Tibial artery (tissue), 4 donors: ENCODE results near the gene KRT28.

Source experiments
- DNase-seq, 2 donors: peaks; one replicate each; pipeline ENCODE4 v3.0.0-alpha.2; 2019
- H3K27ac ChIP-seq, 2 donors: fragments of 200-600 bp; sonication (generic) in 1 of 2; 1 replicate in 1 of 2; 2 replicates in 1 of 2; pipeline ENCODE4 v1.5.1; 2018 to 2019; ENCODE audit warnings: mild to moderate bottlenecking in 1 of 2
- H3K27me3 ChIP-seq, 2 donors: fragments of 200-600 bp; sonication (generic) in 1 of 2; one replicate each; pipeline versions ENCODE4 v1.5.1 to v1.6.0; 2016 to 2019
- H3K36me3 ChIP-seq, 3 donors: fragments of 200-600 bp; sonication (generic) in 2 of 3; one replicate each; pipeline ENCODE4 v1.5.1; 2016 to 2019; ENCODE audit warnings: mild to moderate bottlenecking in 2 of 3
- H3K4me1 ChIP-seq, 4 donors: fragments of 200-600 bp; sonication (generic) in 2 of 4; 1 replicate in 3 of 4; 2 replicates in 1 of 4; pipeline ENCODE4 v1.5.1; 2016 to 2019
- H3K4me3 ChIP-seq, 2 donors: fragments of 200-600 bp; sonication (generic) in 1 of 2; 1 replicate in 1 of 2; 2 replicates in 1 of 2; pipeline ENCODE4 v1.5.1; 2018 to 2019; ENCODE audit warnings: mild to moderate bottlenecking in 2 of 2
- H3K9me3 ChIP-seq, 3 donors: fragments of 200-600 bp; sonication (generic) in 1 of 3; one replicate each; pipeline ENCODE4 v1.5.1; 2016 to 2019
- intact Hi-C: fragments of 100-400 bp; cut with DNase I; formaldehyde crosslinking; loops from one replicate; pipeline ENCODE4 v1.15.0; 2023; ENCODE audit warnings: low total_unique reads
- TF ChIP-seq, protein P1 (sequence below), 2 experiments: fragments of 200-600 bp in 1 of 2; fragments of 450-650 bp in 1 of 2; IDR thresholded peaks; one replicate each; pipeline ENCODE4 v1.5.1; 2017 to 2019; ENCODE audit warnings: antibody characterized with exemption in 2 of 2, mild to moderate bottlenecking in 1 of 2, moderate library complexity in 1 of 2

The KRT28 gene

DNA sequence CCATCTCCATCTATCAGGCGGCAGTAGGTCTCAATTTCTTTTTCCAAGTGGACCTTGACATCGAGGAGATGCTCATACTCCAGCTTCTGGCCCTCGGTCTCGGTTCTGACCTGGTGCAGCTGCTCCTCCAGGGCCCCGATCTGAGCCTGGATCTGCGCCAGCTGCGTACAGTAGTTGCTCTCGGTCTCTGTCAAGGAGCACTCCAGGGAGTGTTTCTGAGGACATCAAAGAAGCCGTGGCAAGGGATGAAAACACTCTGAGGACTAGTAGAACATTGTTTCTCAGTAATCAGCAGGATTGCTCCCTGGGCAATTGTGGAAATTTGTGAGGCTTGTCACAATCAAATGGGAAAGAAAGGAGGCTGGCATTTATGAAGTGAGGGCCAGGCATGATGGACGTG lies 5.9 kb downstream of the KRT28 start:
- TF ChIP-seq, protein P1, sequence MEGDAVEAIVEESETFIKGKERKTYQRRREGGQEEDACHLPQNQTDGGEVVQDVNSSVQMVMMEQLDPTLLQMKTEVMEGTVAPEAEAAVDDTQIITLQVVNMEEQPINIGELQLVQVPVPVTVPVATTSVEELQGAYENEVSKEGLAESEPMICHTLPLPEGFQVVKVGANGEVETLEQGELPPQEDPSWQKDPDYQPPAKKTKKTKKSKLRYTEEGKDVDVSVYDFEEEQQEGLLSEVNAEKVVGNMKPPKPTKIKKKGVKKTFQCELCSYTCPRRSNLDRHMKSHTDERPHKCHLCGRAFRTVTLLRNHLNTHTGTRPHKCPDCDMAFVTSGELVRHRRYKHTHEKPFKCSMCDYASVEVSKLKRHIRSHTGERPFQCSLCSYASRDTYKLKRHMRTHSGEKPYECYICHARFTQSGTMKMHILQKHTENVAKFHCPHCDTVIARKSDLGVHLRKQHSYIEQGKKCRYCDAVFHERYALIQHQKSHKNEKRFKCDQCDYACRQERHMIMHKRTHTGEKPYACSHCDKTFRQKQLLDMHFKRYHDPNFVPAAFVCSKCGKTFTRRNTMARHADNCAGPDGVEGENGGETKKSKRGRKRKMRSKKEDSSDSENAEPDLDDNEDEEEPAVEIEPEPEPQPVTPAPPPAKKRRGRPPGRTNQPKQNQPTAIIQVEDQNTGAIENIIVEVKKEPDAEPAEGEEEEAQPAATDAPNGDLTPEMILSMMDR (IDR thresholded peaks at IDR 0.05), result no peak
- no peaks in the 10 kb centered on the region for H3K9me3 ChIP-seq
- H3K27ac ChIP-seq, result no peak overlapping the region
- H3K4me1 ChIP-seq, result peaks cover 0 to 9% (median 1%) of the 10 kb centered on the region in 4 donors
- DNase-seq, result no peak
- intact Hi-C loops, result loop anchor here (10.0 kb wide), 1 partner anchor 179 kb away; no protein-coding TSS in a partner anchor
- no peaks in the 10 kb centered on the region for H3K36me3 ChIP-seq
- peaks cover 0 to 34% of the 10 kb centered on the region in 2 donors for H3K27me3 ChIP-seq
- no peak overlapping the region for H3K4me3 ChIP-seq

DNA sequence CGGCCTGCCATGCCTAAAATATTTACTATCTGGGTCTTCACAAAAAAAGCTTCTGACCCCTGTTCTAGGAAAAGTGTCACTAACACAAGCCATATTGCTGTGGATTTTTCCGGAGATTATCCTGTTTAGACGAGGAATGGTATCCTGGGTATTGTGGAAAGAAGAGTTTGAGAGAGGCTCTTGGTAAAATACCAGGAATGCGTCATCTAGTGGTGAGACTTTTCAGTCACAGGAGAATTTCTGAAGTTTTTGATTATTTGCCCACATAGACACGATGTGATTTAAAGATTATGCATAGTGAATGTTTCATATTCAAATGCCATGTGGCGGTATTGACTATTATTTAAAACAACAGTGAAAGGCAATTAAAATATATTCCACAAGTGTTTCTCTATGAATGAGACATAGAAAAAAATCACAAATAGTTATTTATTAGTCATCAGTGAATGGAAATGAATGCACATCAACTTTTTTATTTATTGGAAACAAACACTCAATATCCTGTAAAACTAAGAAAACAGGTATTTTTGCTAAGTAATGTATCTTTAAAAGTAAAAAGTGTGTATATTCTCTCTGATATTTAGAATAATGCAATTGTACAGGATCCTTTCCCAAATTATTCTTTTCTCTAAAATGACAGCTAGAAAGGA lies 7.8 kb downstream of the KRT28 start:
- no peak overlapping the region for H3K27ac ChIP-seq
- H3K4me1 ChIP-seq, result peaks cover 0 to 9% (median 1%) of the 10 kb centered on the region in 4 donors
- peaks cover 0 to 20% of the 10 kb centered on the region in 2 donors for H3K27me3 ChIP-seq
- DNase-seq, result no peak
- no peak overlapping the region for H3K4me3 ChIP-seq
- TF ChIP-seq, protein P1 (IDR thresholded peaks at IDR 0.05), result peak; percentile 43 to 48
- H3K36me3 ChIP-seq, result no peaks in the 10 kb centered on the region
- intact Hi-C loops, result loop anchor here (10.0 kb wide), 1 partner anchor 177 kb away; no protein-coding TSS in a partner anchor
- H3K9me3 ChIP-seq, result no peaks in the 10 kb centered on the region

DNA sequence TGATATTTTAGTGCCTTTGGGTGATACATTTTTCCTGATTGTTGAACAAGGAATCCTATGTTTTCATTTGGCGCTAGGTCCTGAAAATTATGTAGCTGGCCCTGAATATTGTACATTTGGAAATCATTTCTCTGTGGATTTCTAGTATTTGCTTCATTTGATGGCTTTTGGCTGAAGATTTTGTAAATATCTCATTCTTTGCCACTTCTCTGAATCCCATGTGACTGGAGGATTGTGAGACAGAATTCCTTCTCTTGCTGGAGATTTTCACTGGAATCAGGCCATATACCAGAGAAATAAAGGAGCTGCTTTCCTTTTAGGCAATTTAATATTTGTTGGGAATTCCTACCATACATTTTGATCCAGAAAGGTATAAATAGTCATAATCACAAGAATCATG lies 8.6 kb downstream of the KRT28 start:
- H3K27ac ChIP-seq, result no peak overlapping the region
- no peaks in the 10 kb centered on the region for H3K36me3 ChIP-seq
- H3K27me3 ChIP-seq, result peaks cover 0 to 12% of the 10 kb centered on the region in 2 donors
- no peaks in the 10 kb centered on the region for H3K9me3 ChIP-seq
- DNase-seq, result no peak
- intact Hi-C loops, result loop anchor here (10.0 kb wide), 1 partner anchor 176 kb away; no protein-coding TSS in a partner anchor
- H3K4me3 ChIP-seq, result no peak overlapping the region
- H3K4me1 ChIP-seq, result peaks cover 0 to 9% (median 1%) of the 10 kb centered on the region in 4 donors
- TF ChIP-seq, protein P1 (IDR thresholded peaks at IDR 0.05), result no peak

DNA sequence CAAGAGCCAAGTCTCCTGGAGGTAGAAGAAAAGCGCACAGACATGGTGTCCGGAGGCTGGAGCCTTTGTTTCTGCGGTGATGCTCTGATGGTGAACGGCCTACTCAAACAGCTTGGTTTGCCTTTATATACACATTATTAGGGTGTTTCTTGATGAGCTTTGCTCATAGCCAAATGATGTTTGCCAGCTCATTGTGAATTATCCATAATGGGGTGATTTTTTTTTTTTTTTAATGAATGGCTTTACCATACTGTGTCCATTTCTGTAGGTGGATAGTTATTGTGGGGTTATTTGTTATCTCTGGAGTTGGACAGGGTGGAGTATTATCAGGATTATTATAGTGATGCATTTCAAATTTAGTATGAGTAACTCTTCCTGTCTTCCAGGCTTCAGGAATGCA lies 17.3 kb downstream of the KRT28 start, which contains the start of gene KRT27:
KRT27 (minus strand) TSS at position 101 of the 400 bp plus-strand sequence; CDS start at position 44, 57 bp downstream.
- TF ChIP-seq, protein P1 (IDR thresholded peaks at IDR 0.05), result no peak
- no peaks in the 10 kb centered on the region for H3K4me1 ChIP-seq
- H3K27ac ChIP-seq, result no peak within 1 kb of the TSS
- DNase-seq, result no peak
- peaks cover 0 to 24% of the 10 kb centered on the region in 2 donors for H3K27me3 ChIP-seq
- intact Hi-C loops, result no loop called here
- H3K36me3 ChIP-seq, result no peaks in the 10 kb centered on the region
- H3K9me3 ChIP-seq, result no peaks in the 10 kb centered on the region
- H3K4me3 ChIP-seq, result no peak within 1 kb of the TSS

DNA sequence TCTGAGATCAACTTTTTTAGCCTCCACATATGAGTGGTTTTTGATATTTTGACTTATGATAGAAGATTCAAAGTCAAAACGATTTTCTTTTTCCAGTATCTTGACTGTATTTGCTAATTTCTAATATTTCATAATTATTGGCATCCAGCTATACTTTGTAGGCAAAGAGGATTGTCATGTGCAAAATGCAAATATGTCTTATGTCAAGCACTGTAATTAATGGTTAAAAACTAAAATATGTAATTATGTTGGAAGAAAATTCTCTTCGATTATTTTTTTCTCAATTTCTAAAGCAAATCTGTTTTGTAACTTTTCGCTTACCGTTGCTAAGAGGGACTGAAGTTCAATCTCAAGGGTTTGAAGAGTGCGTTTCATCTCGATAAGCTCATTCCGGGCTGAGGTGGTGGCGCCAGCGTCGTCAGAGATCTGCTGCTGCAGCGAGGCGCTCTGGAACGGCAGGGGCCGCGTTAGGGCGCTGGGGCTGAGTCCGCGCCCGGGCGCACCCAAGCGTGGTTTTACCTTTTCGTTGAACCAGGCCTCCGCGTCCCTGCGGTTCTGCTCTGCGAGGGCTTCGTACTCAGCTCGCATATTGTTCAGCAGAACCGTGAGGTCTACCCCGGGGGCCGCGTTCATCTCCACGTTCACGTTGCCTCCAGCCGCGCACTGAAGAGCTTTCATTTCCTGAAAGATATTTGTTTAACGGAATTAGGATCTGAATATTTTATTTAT lies 20.4 kb downstream of the KRT28 start:
- no peak for DNase-seq
- intact Hi-C loops, result no loop called here
- TF ChIP-seq, protein P1 (IDR thresholded peaks at IDR 0.05), result no peak
- no peaks in the 10 kb centered on the region for H3K9me3 ChIP-seq
- H3K27ac ChIP-seq, result no peak overlapping the region
- H3K27me3 ChIP-seq, result peaks cover 0 to 27% of the 10 kb centered on the region in 2 donors
- no peaks in the 10 kb centered on the region for H3K4me1 ChIP-seq
- H3K4me3 ChIP-seq, result no peak overlapping the region
- H3K36me3 ChIP-seq, result no peaks in the 10 kb centered on the region
